HUDEP-2 (cell line): Measurements from ENCODE around the gene AADACL2.

Experiments used
- DNase-seq, 76 experiments: peaks; one replicate each; lab custom pipeline; 2025; ENCODE audit not compliant: unreplicated experiment in 76 of 76; lab: John Stamatoyannopoulos, UW

Gene AADACL2

DNA sequence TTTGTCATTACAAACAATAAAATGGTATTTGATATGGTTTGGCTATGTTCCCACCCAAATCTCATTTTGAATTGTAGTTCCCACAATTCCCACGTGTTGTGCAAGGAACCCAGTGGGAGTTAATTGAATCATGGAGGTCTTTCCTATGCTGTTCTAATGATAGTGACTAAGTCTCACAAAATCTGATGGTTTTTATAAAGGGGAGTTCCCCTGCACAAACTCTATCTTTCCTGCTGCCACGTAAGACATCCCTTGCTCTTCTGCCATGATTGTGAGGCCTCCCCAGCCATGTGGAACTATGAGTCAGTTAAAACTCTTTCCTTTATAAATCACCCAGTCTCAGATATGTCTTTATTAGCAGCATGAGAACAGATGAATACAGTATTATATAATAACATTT, 64.7 kb downstream of the AADACL2 start:
- no peak for DNase-seq

DNA sequence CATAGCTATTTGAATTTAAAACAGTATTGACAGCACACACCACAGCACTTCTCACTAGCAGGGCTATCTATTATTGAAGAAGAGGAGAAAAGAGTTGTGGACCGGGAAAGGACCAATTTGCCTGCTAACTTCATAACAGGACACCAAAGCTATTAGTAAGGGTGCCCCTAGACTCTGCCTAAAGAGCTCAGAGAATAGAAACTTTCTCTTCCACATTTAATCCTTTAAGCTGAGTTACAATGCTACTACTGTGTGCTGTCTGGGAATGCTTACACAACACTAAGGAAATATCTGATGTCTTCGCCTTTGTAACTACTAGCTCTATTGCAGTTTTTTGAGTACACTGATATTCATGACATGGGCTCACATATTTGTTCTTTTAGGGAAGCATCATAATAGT, 66.7 kb downstream of the AADACL2 start:
- DNase-seq, result no peak

DNA sequence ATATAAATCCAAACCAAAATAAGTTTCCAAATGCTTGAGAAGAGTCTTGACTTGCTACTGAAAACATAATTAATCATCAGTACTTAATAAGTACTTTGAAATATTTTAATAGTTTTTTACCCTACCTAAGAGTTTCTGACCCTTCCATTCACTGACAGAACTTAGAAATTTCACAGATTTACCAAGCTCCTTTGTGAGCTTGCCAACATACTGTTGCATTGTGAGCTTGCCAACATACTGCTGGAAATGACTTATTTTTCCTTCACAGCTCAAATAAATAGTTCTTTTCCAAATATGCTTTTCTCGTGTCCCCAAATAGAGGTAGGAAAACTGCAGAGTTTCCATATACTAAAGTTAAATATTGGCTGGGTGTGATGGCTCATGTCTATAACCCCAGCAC, 70.5 kb downstream of the AADACL2 start:
- no peak for DNase-seq

DNA sequence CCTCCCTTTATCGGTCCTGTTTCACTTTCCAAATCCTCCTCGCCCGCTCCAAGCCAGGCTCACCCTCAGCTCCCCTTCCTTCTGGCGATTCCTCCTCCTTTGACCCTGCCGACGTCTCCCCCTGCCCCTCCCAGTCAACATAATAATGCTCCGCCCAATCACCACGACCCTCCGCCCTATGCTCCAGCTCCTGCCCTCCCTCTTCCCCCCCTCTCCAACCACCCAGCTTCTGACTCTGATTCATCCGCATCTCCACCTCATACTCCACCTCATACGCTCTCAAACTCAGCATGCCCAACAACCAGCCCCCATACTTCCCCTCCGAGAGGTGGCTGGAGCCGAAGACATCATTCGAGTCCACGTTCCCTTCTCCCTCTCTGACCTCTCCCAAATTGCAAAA, 73.1 kb downstream of the AADACL2 start:
- no peak for DNase-seq
